Thoracic aorta (tissue), 2 donors: ENCODE results near the gene IL15. TPM values are rescaled to one million over a fixed set of nuclear protein-coding genes. Genes with fewer than 3 reads are reported as not detected.
"Not testable (repeated sequence)": the region's sequence is repeated elsewhere in the genome, so short reads cannot be mapped to it uniquely, and the experiment has no call there.

Experiments used
- ATAC-seq: fragments of 150-250 bp; one replicate; pipeline ENCODE4 v1.8.0; 2017; ENCODE audit warnings: low read depth; ENCODE audit not compliant: insufficient number of reproducible peaks, low FRiP score
- DNase-seq: peaks from one replicate; pipeline ENCODE4 v3.0.0-alpha.2; 2020; ENCODE audit warnings: low spot score
- H3K27ac ChIP-seq, 2 donors: fragments of 200-600 bp; sonication (generic); 1 replicate in 1 of 2; 2 replicates in 1 of 2; pipeline ENCODE4 v1.5.1; 2016; ENCODE audit warnings: mild to moderate bottlenecking in 2 of 2, moderate library complexity in 2 of 2
- H3K27me3 ChIP-seq: fragments of 200-600 bp; sonication (generic); replicated peaks from 2 replicates; pipeline ENCODE4 v1.6.0; 2016; ENCODE audit warnings: mild to moderate bottlenecking; ENCODE audit not compliant: insufficient read depth
- H3K36me3 ChIP-seq: fragments of 200-600 bp; sonication (generic); one replicate; pipeline ENCODE4 v1.5.1; 2016
- H3K4me1 ChIP-seq, 2 donors: fragments of 200-600 bp; sonication (generic); 1 replicate in 1 of 2; 2 replicates in 1 of 2; pipeline versions ENCODE4 v1.5.1 to v1.6.0; 2016; ENCODE audit warnings: low read depth in 2 of 2, mild to moderate bottlenecking in 1 of 2; ENCODE audit not compliant: control insufficient read depth in 1 of 2
- H3K4me3 ChIP-seq: fragments of 200-600 bp; sonication (generic); 2 replicates; pipeline ENCODE4 v1.5.1; 2016; ENCODE audit warnings: mild to moderate bottlenecking
- H3K9me3 ChIP-seq: fragments of 200-600 bp; sonication (generic); 2 replicates; pipeline ENCODE4 v1.5.1; 2016
- total RNA-seq, 2 donors: library from RNA; depleted of rRNA; stranded (reverse); fragments of >200 nt; gene quantifications; one replicate each; pipeline versions ENCODE4 v1.1.0 to v1.2.3, GENCODE V29; 2016
- TF ChIP-seq, protein P1 (sequence below): fragments of 200-600 bp; sonication (generic); IDR thresholded peaks from one replicate; pipeline ENCODE4 v1.5.1; 2019; ENCODE audit warnings: antibody characterized with exemption

IL15 gene
- total RNA-seq, 2 donors from 2014 or later: 9.3 to 12.6 TPM

- ATAC-seq (no peak), DNase-seq (no peak)
- Histone ChIP-seq H3K36me3 (no peaks in the 10 kb centered on the region), H3K9me3 (no peaks in the 10 kb centered on the region), H3K27me3 (no peaks in the 10 kb centered on the region), H3K27ac (no peak overlapping the region), H3K4me3 (no peak overlapping the region), H3K4me1 (peaks cover 3 to 6% of the 10 kb centered on the region in 2 donors)
- TF ChIP-seq, protein P1, sequence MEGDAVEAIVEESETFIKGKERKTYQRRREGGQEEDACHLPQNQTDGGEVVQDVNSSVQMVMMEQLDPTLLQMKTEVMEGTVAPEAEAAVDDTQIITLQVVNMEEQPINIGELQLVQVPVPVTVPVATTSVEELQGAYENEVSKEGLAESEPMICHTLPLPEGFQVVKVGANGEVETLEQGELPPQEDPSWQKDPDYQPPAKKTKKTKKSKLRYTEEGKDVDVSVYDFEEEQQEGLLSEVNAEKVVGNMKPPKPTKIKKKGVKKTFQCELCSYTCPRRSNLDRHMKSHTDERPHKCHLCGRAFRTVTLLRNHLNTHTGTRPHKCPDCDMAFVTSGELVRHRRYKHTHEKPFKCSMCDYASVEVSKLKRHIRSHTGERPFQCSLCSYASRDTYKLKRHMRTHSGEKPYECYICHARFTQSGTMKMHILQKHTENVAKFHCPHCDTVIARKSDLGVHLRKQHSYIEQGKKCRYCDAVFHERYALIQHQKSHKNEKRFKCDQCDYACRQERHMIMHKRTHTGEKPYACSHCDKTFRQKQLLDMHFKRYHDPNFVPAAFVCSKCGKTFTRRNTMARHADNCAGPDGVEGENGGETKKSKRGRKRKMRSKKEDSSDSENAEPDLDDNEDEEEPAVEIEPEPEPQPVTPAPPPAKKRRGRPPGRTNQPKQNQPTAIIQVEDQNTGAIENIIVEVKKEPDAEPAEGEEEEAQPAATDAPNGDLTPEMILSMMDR: no peak
Measured at GRCh38 chr4:141686146-141686775, 49.9 kb downstream of the IL15 start.

DNA sequence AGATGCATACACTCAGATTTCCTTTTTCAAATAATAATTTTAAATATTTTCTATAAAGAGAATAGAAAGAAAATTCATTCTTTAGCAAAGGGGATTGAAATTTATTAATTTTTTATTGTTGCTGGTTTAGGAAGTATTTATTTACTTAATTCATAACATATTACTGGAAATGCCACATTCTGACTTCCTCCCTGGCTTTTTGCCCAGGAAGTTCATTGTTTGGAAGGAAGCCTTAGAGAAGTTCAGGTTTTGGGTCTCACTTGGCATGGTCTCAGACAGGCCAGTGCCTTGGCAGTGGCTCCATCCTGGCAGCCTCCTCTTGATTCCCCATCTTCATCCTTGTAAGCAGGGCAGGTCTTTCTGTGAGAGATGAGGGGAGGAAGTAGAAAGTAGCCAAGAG lies 50.5 kb downstream of the IL15 start:
- H3K27ac ChIP-seq: no peak overlapping the region

DNA sequence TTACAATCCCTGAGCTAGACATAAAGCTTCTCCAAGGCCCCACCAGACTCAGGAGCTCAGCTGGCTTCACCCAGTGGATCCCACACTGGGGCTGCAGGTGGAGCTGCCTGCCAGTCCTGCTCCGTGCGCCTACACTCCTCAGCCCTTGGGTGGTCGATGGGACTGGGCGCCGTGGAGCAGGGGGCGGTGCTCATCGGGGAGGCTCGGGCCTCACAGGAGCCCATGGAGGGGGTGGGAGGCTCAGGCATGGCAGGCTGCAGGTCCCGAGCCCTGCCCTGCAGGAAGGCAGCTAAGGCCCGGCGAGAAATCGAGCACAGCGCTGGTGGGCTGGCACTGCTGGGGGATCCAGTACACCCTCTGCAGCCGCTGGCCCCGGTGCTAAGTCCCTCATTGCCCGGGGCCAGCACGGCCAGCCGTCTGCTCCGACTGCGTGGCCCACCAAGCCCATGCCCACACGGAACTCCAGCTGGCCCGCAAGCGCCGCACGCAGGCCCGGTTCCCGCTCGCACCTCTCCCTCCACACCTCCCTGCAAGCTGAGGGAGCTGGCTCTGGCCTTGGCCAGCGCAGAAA lies 53.4 kb downstream of the IL15 start:
- H3K36me3 ChIP-seq, ATAC-seq, H3K4me1 ChIP-seq, H3K9me3 ChIP-seq, H3K27me3 ChIP-seq, H3K27ac ChIP-seq, H3K4me3 ChIP-seq, DNase-seq: not testable (repeated sequence)

More for the DNA sequence above, 50.5 kb downstream of the IL15 start:
- Histone ChIP-seq H3K4me1 (peaks cover 3 to 6% of the 10 kb centered on the region in 2 donors), H3K9me3 (no peaks in the 10 kb centered on the region), H3K4me3 (no peak overlapping the region), H3K27me3 (no peaks in the 10 kb centered on the region), H3K36me3 (no peaks in the 10 kb centered on the region)
- no peak for ATAC-seq
- TF ChIP-seq, protein P1: no peak
- no peak for DNase-seq

DNA sequence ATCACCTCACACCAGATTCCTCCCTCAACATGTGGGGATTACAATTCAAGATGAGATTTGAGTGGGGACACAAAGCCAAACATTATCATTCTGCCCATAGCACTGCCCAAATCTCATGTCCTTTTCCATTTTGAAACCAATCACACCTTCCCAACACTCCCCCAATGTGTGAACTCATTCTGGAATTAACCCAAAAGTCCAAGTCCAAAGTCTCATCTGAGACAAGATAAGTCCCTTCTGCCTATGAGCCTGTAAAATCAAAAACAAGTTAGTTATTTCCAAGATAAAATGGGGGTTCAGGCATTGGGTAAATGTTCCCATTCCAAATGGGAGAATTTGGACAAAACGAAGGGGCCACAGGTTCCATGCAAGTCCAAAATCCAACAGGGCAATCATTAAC lies 54.9 kb downstream of the IL15 start:
- ATAC-seq, H3K36me3 ChIP-seq, H3K27ac ChIP-seq, H3K27me3 ChIP-seq, H3K4me1 ChIP-seq, DNase-seq, H3K4me3 ChIP-seq, H3K9me3 ChIP-seq: not testable (repeated sequence)

DNA sequence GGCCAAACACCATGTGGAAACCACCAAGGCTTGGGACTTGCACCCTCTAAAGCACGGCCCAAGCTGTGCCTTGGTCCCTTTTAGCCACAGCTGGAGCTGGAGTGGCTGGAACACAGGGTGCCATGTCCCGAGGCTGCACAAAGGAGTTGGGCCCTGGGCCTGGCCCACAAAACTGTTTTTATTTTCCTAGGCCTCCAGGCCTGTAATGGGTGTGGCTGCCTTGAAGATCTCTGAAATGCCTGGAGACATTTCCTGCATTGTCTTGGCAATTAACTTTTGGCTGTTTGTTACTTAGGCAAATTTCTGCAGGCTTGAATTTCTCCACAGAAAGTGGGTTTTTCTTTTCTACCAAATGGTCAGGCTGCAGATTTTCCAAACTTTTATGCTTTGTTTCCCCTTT lies 55.7 kb downstream of the IL15 start:
- Histone ChIP-seq H3K4me3 (no peak overlapping the region), H3K9me3 (no peaks in the 10 kb centered on the region), H3K4me1 (no peaks in the 10 kb centered on the region), H3K36me3 (no peaks in the 10 kb centered on the region), H3K27me3 (no peaks in the 10 kb centered on the region), H3K27ac (no peak overlapping the region)
- TF ChIP-seq, protein P1: no peak
- DNase-seq (no peak), ATAC-seq (no peak)

DNA sequence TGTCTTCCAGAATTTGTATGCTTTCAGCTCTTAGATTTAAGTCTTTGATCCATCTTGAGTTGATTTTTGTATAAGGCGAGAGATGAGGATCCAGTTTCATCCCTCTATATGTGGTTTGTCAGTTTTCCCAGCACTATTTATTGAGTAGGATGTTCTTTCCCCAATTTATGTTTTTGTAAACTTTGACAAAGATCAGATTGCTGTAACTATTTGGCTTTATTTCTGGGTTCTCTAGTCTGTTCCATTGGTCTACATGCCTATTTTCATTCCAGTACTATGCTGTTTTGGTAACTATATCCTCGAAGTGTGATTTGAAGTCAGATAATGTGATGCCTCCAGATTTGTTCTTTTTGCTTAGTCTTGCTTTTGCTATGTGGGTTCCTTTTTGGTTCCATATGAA lies 60.7 kb downstream of the IL15 start:
- TF ChIP-seq, protein P1: no peak
- no peak for ATAC-seq

More for the DNA sequence above, 60.7 kb downstream of the IL15 start:
- H3K27me3 ChIP-seq: no peaks in the 10 kb centered on the region
- no peaks in the 10 kb centered on the region for H3K4me1 ChIP-seq
- no peak overlapping the region for H3K4me3 ChIP-seq
- no peak for DNase-seq
- H3K27ac ChIP-seq: no peak overlapping the region
- no peaks in the 10 kb centered on the region for H3K36me3 ChIP-seq
- H3K9me3 ChIP-seq: no peaks in the 10 kb centered on the region
